ENCODE measurements around the gene RFX8. TPM values are rescaled to one million over a fixed set of nuclear protein-coding genes. Genes with fewer than 3 reads are reported as not detected.

The RFX8 gene
- total RNA-seq, 2 experiments from 2014 or later, result 0.30 to 0.90 TPM

GRCh38 chr2:101485856-101486255 is 10.9 kb upstream of the RFX8 start:
- ATAC-seq (no peak), DNase-seq (no peak)
- intact Hi-C loops (cut with DNase I, micrococcal nuclease), result no loop called here
- Mint-ChIP-seq H3K27me3 (no peaks in the 10 kb centered on the region), H3K4me1 (peaks cover 19% of the 10 kb centered on the region), H3K36me3 (ENCODE audit: low read depth) (no peaks in the 10 kb centered on the region), H3K4me3 (no peak overlapping the region), H3K27ac (peak overlapping the region; percentile 44), H3K9me3 (ENCODE audit: low read depth) (no peaks in the 10 kb centered on the region)
- CTCF ChIA-PET, result interaction anchor here (1.3 to 1.5 kb wide), 3 partner anchors 8 to 47 kb away, joined by 3 to 5 read pairs (median 4); no protein-coding TSS in a partner anchor
- POLR2A ChIA-PET, result interaction anchor here (1.7 kb wide), 1 partner anchor 11 kb away, joined by 7 read pairs; the partner anchor contains the start of gene RFX8

- H3K9me3 Mint-ChIP-seq (ENCODE audit: low read depth), result no peaks in the 10 kb centered on the region
- H3K27ac Mint-ChIP-seq, result no peak overlapping the region
- H3K27me3 Mint-ChIP-seq, result peaks cover 3% of the 10 kb centered on the region
- intact Hi-C loops (cut with DNase I, micrococcal nuclease), result no loop called here
- no peaks in the 10 kb centered on the region for H3K36me3 Mint-ChIP-seq (ENCODE audit: low read depth)
- POLR2A ChIA-PET, result interaction anchor here (0.6 kb wide), 1 partner anchor 86 kb away, joined by 4 read pairs; no protein-coding TSS in a partner anchor
- peaks cover 10% of the 10 kb centered on the region for H3K4me1 Mint-ChIP-seq
- ATAC-seq (no peak), DNase-seq (no peak)
- CTCF ChIA-PET, result no interaction called here
- H3K4me3 Mint-ChIP-seq, result no peak overlapping the region
Measured at GRCh38 chr2:101480764-101481163, 5.9 kb upstream of the RFX8 start.

GRCh38 chr2:101479810-101480209 is 4.9 kb upstream of the RFX8 start:
- intact Hi-C loops (cut with DNase I, micrococcal nuclease), result loop anchor here in 1 of 2 experiments (5.0 kb wide), 1 partner anchor 352 kb away; no protein-coding TSS in a partner anchor
- no peak overlapping the region for H3K4me3 Mint-ChIP-seq
- POLR2A ChIA-PET, result no interaction called here
- peaks cover 14% of the 10 kb centered on the region for H3K4me1 Mint-ChIP-seq
- H3K9me3 Mint-ChIP-seq (ENCODE audit: low read depth), result no peaks in the 10 kb centered on the region
- peaks cover 3% of the 10 kb centered on the region for H3K27me3 Mint-ChIP-seq
- CTCF ChIA-PET, result no interaction called here
- H3K27ac Mint-ChIP-seq, result no peak overlapping the region
- H3K36me3 Mint-ChIP-seq (ENCODE audit: low read depth), result no peaks in the 10 kb centered on the region
- DNase-seq, result no peak
- no peak for ATAC-seq

GRCh38 chr2:101479328-101479727 is 4.4 kb upstream of the RFX8 start:
- CTCF ChIA-PET, result interaction anchor here (0.9 kb wide), 1 partner anchor 137 kb away, joined by 3 read pairs; no protein-coding TSS in a partner anchor
- H3K36me3 Mint-ChIP-seq (ENCODE audit: low read depth), result no peaks in the 10 kb centered on the region
- no peak overlapping the region for H3K27ac Mint-ChIP-seq
- ATAC-seq (no peak), DNase-seq (no peak)
- POLR2A ChIA-PET, result no interaction called here
- H3K4me3 Mint-ChIP-seq, result no peak overlapping the region
- H3K4me1 Mint-ChIP-seq, result peaks cover 16% of the 10 kb centered on the region
- H3K9me3 Mint-ChIP-seq (ENCODE audit: low read depth), result no peaks in the 10 kb centered on the region
- intact Hi-C loops (cut with DNase I, micrococcal nuclease), result loop anchor here in 1 of 2 experiments (5.0 kb wide), 1 partner anchor 353 kb away; no protein-coding TSS in a partner anchor
- H3K27me3 Mint-ChIP-seq, result peaks cover 3% of the 10 kb centered on the region

- Mint-ChIP-seq H3K4me3 (no peak overlapping the region), H3K27me3 (peaks cover 3% of the 10 kb centered on the region), H3K9me3 (ENCODE audit: low read depth) (no peaks in the 10 kb centered on the region), H3K27ac (no peak overlapping the region), H3K4me1 (peaks cover 16% of the 10 kb centered on the region), H3K36me3 (ENCODE audit: low read depth) (no peaks in the 10 kb centered on the region)
- intact Hi-C loops (cut with DNase I, micrococcal nuclease), result loop anchor here in 1 of 2 experiments (5.0 kb wide), 1 partner anchor 354 kb away; no protein-coding TSS in a partner anchor
- ATAC-seq, result no peak
- CTCF ChIA-PET, result interaction anchor here (0.8 to 1.2 kb wide), 3 partner anchors 8 to 136 kb away, joined by 3 to 4 read pairs (median 3); no protein-coding TSS in a partner anchor
- no peak for DNase-seq
- POLR2A ChIA-PET, result no interaction called here
Measured at GRCh38 chr2:101478181-101479001, 3.5 kb upstream of the RFX8 start.

- no peaks in the 10 kb centered on the region for H3K9me3 Mint-ChIP-seq (ENCODE audit: low read depth)
- H3K4me1 Mint-ChIP-seq, result peaks cover 16% of the 10 kb centered on the region
- ChIA-PET CTCF (interaction anchor here (0.6 to 1.2 kb wide), 5 partner anchors 8 to 211 kb away, joined by 3 to 4 read pairs (median 3); no protein-coding TSS in a partner anchor), POLR2A (no interaction called here)
- ATAC-seq (no peak), DNase-seq (no peak)
- H3K27me3 Mint-ChIP-seq, result peaks cover 3% of the 10 kb centered on the region
- no peaks in the 10 kb centered on the region for H3K36me3 Mint-ChIP-seq (ENCODE audit: low read depth)
- intact Hi-C loops (cut with DNase I, micrococcal nuclease), result loop anchor here in 1 of 2 experiments (5.0 kb wide), 1 partner anchor 355 kb away; no protein-coding TSS in a partner anchor
- H3K27ac Mint-ChIP-seq, result no peak overlapping the region
- no peak overlapping the region for H3K4me3 Mint-ChIP-seq
Measured at GRCh38 chr2:101477556-101477955, 2.6 kb upstream of the RFX8 start.

- H3K4me1 Mint-ChIP-seq, result peaks cover 16% of the 10 kb centered on the region
- no peak for DNase-seq
- H3K4me3 Mint-ChIP-seq, result no peak overlapping the region
- no peak overlapping the region for H3K27ac Mint-ChIP-seq
- H3K9me3 Mint-ChIP-seq (ENCODE audit: low read depth), result no peaks in the 10 kb centered on the region
- H3K27me3 Mint-ChIP-seq, result peaks cover 3% of the 10 kb centered on the region
- H3K36me3 Mint-ChIP-seq (ENCODE audit: low read depth), result no peaks in the 10 kb centered on the region
- CTCF ChIA-PET, result interaction anchor here (0.6 to 1.1 kb wide), 4 partner anchors 8 to 212 kb away, joined by 3 read pairs; no protein-coding TSS in a partner anchor
- intact Hi-C loops (cut with DNase I, micrococcal nuclease), result loop anchor here in 1 of 2 experiments (5.0 kb wide), 1 partner anchor 356 kb away; no protein-coding TSS in a partner anchor
- ATAC-seq, result no peak
- POLR2A ChIA-PET, result no interaction called here
Measured at GRCh38 chr2:101476605-101477208, 1.8 kb upstream of the RFX8 start.

- intact Hi-C loops (cut with DNase I, micrococcal nuclease), result loop anchor here in 1 of 2 experiments (2.0 kb wide), 1 partner anchor 225 kb away; no protein-coding TSS in a partner anchor
- H3K36me3 Mint-ChIP-seq (ENCODE audit: low read depth), result no peaks in the 10 kb centered on the region
- H3K4me3 Mint-ChIP-seq, result peak overlapping the region; percentile 75
- no peaks in the 10 kb centered on the region for H3K9me3 Mint-ChIP-seq (ENCODE audit: low read depth)
- peaks cover 8% of the 10 kb centered on the region for H3K4me1 Mint-ChIP-seq
- POLR2A ChIA-PET, result interaction anchor here (0.6 to 1.1 kb wide), 5 partner anchors 12 to 281 kb away, joined by 3 to 10 read pairs (median 7); no protein-coding TSS in a partner anchor
- DNase-seq (peak; percentile 67), ATAC-seq (peak; percentile 60)
- no peaks in the 10 kb centered on the region for H3K27me3 Mint-ChIP-seq
- CTCF ChIA-PET, result interaction anchor here (0.6 to 1.2 kb wide), 4 partner anchors 18 to 178 kb away, joined by 3 to 5 read pairs (median 3); partner anchors contain the start of gene CREG2
- peak overlapping the region; percentile 55 for H3K27ac Mint-ChIP-seq
Measured at GRCh38 chr2:101473911-101474701, 806 bp downstream of the RFX8 start.

GRCh38 chr2:101473591-101473910 is 1.4 kb downstream of the RFX8 start:
- ATAC-seq, result no peak
- intact Hi-C loops (cut with DNase I, micrococcal nuclease), result no loop called here
- H3K27me3 Mint-ChIP-seq, result no peaks in the 10 kb centered on the region
- no peak for DNase-seq
- no peaks in the 10 kb centered on the region for H3K9me3 Mint-ChIP-seq (ENCODE audit: low read depth)
- H3K4me3 Mint-ChIP-seq, result peak overlapping the region; percentile 69
- POLR2A ChIA-PET, result no interaction called here
- H3K4me1 Mint-ChIP-seq, result peaks cover 8% of the 10 kb centered on the region
- H3K27ac Mint-ChIP-seq, result peak overlapping the region; percentile 55
- no peaks in the 10 kb centered on the region for H3K36me3 Mint-ChIP-seq (ENCODE audit: low read depth)
- CTCF ChIA-PET, result interaction anchor here (0.5 to 0.9 kb wide), 3 partner anchors 17 to 461 kb away, joined by 3 to 5 read pairs (median 3); partner anchors contain the start of gene CREG2

GRCh38 chr2:101469863-101470262 is 5.0 kb downstream of the RFX8 start:
- POLR2A ChIA-PET, result no interaction called here
- DNase-seq (no peak), ATAC-seq (no peak)
- intact Hi-C loops (cut with DNase I, micrococcal nuclease), result no loop called here
- H3K4me3 Mint-ChIP-seq, result no peak overlapping the region
- H3K27ac Mint-ChIP-seq, result no peak overlapping the region
- peaks cover 2% of the 10 kb centered on the region for H3K4me1 Mint-ChIP-seq
- no peaks in the 10 kb centered on the region for H3K9me3 Mint-ChIP-seq (ENCODE audit: low read depth)
- H3K27me3 Mint-ChIP-seq, result no peaks in the 10 kb centered on the region
- no peaks in the 10 kb centered on the region for H3K36me3 Mint-ChIP-seq (ENCODE audit: low read depth)
- CTCF ChIA-PET, result no interaction called here

GRCh38 chr2:101467306-101467705 is 7.6 kb downstream of the RFX8 start:
- H3K27me3 Mint-ChIP-seq, result no peaks in the 10 kb centered on the region
- no peak for DNase-seq
- ChIA-PET CTCF (no interaction called here), POLR2A (interaction anchor here (0.7 kb wide), 1 partner anchor 49 kb away, joined by 3 read pairs; no protein-coding TSS in a partner anchor)
- no peaks in the 10 kb centered on the region for H3K4me1 Mint-ChIP-seq
- H3K4me3 Mint-ChIP-seq, result no peak overlapping the region
- no peaks in the 10 kb centered on the region for H3K9me3 Mint-ChIP-seq (ENCODE audit: low read depth)
- no peaks in the 10 kb centered on the region for H3K36me3 Mint-ChIP-seq (ENCODE audit: low read depth)
- intact Hi-C loops (cut with DNase I, micrococcal nuclease), result no loop called here
- H3K27ac Mint-ChIP-seq, result no peak overlapping the region
- ATAC-seq, result no peak
